Stimulated activated CD8-positive, alpha-beta memory T cell treated with anti-CD3 and anti-CD28 coated beads, Interleukin-7, amount 100 ng/mL, for 4 hours (primary cell): ENCODE measurements around the gene IQGAP3.

Source experiments
- DNase-seq, 2 donors: peaks; one replicate each; pipeline ENCODE4 v3.0.0-alpha.2; 2020; ENCODE audit warnings: low read depth in 2 of 2

IQGAP3 gene

GRCh38 chr1:156513185-156513584 is 59.2 kb downstream of the IQGAP3 start:
- no peak for DNase-seq

- no peak for DNase-seq
These were observed 60.7 kb downstream of the IQGAP3 start for GRCh38 chr1:156511644-156512043.

- DNase-seq, result no peak
These were observed 61.7 kb downstream of the IQGAP3 start for GRCh38 chr1:156510709-156511108.

- DNase-seq, result no peak
These were observed 62.8 kb downstream of the IQGAP3 start for GRCh38 chr1:156509424-156510034.

GRCh38 chr1:156508955-156509234 is 63.5 kb downstream of the IQGAP3 start:
- no peak for DNase-seq

GRCh38 chr1:156508205-156508954 is 64.0 kb downstream of the IQGAP3 start:
- DNase-seq, result peak in 1 of 2 donors; percentile 38

GRCh38 chr1:156506450-156506849 is 65.9 kb downstream of the IQGAP3 start:
- DNase-seq, result no peak

- DNase-seq, result no peak
These were observed 66.6 kb downstream of the IQGAP3 start for GRCh38 chr1:156505679-156506298.

GRCh38 chr1:156504821-156505678 is 67.3 kb downstream of the IQGAP3 start:
- DNase-seq, result peak; percentile 98 to 99

GRCh38 chr1:156504438-156504813 is 67.9 kb downstream of the IQGAP3 start:
- DNase-seq, result no peak

GRCh38 chr1:156503698-156504437 is 68.5 kb downstream of the IQGAP3 start:
- DNase-seq, result no peak

GRCh38 chr1:156502894-156503697 is 69.3 kb downstream of the IQGAP3 start:
- DNase-seq, result no peak

- DNase-seq, result no peak
These were observed 69.9 kb downstream of the IQGAP3 start for GRCh38 chr1:156502391-156502893.

GRCh38 chr1:156500793-156501506 is 71.4 kb downstream of the IQGAP3 start:
- DNase-seq, result peak; percentile 87 to 90

GRCh38 chr1:156500543-156500792 is 71.9 kb downstream of the IQGAP3 start, which contains the start of gene MEF2D:
MEF2D (minus strand) TSS chr1:156500775; CDS start chr1:156483292, 17,483 bp downstream.
- no peak for DNase-seq

GRCh38 chr1:156499842-156500542 is 72.4 kb downstream of the IQGAP3 start:
- DNase-seq, result peak in 1 of 2 donors; percentile 37

- no peak for DNase-seq
These were observed 73.0 kb downstream of the IQGAP3 start for GRCh38 chr1:156499194-156499841.

GRCh38 chr1:156498432-156499193 is 73.8 kb downstream of the IQGAP3 start:
- DNase-seq, result no peak
